DOHH2 (cell line): ENCODE data around the gene TUSC7.

Source experiments
- H3F3A ChIP-seq: fragments of 200-600 bp; sonication (generic), shearing (Covaris generic); 2 replicates; pipeline ENCODE4 v1.6.0; 2016; ENCODE audit warnings: antibody characterized with exemption, mild to moderate bottlenecking; ENCODE audit not compliant: control insufficient read depth, insufficient read depth
- H3K27ac ChIP-seq: fragments of 200-600 bp; sonication (generic); 2 replicates; pipeline ENCODE4 v1.5.1; 2014; ENCODE audit warnings: low read depth, mild to moderate bottlenecking, low read length, moderate library complexity
- H3K27me3 ChIP-seq: fragments of 200-600 bp; sonication (generic); 2 replicates; pipeline ENCODE4 v1.6.1; 2014; ENCODE audit warnings: mild to moderate bottlenecking, low read length, mixed read lengths; ENCODE audit not compliant: control insufficient read depth
- H3K36me3 ChIP-seq: fragments of 200-600 bp; sonication (generic); 2 replicates; pipeline ENCODE4 v1.6.1; 2014; ENCODE audit warnings: mild to moderate bottlenecking, low read length, moderate library complexity, mixed read lengths; ENCODE audit not compliant: control insufficient read depth
- H3K4me1 ChIP-seq: fragments of 200-600 bp; sonication (generic); 2 replicates; pipeline ENCODE4 v1.6.1; 2014; ENCODE audit warnings: mild to moderate bottlenecking, low read length, mixed read lengths; ENCODE audit not compliant: control insufficient read depth
- H3K4me2 ChIP-seq: fragments of 200-600 bp; sonication (generic); 2 replicates; pipeline ENCODE4 v1.6.0; 2014; ENCODE audit warnings: mild to moderate bottlenecking, low read length, moderate library complexity
- H3K4me3 ChIP-seq: fragments of 200-600 bp; sonication (generic); 2 replicates; pipeline ENCODE4 v1.5.1; 2014; ENCODE audit warnings: mild to moderate bottlenecking, low read length, mixed read lengths
- H3K79me2 ChIP-seq: fragments of 200-600 bp; sonication (generic); 2 replicates; pipeline ENCODE4 v1.6.1; 2014; ENCODE audit warnings: mild to moderate bottlenecking, low read length, mixed read lengths; ENCODE audit not compliant: control insufficient read depth
- H3K9me2 ChIP-seq: fragments of 200-600 bp; sonication (generic); replicated peaks from 2 replicates; pipeline ENCODE4 v1.6.1; 2014; ENCODE audit warnings: mild to moderate bottlenecking, low read length, mixed read lengths; ENCODE audit not compliant: control insufficient read depth
- H3K9me3 ChIP-seq: fragments of 200-600 bp; sonication (generic); 2 replicates; pipeline ENCODE4 v1.6.1; 2014; ENCODE audit warnings: antibody characterized with exemption, low read length, mixed read lengths; ENCODE audit not compliant: control insufficient read depth, insufficient read depth
- H4K20me1 ChIP-seq: fragments of 200-600 bp; sonication (generic); 2 replicates; pipeline ENCODE4 v1.6.0; 2014; ENCODE audit warnings: low read depth, mild to moderate bottlenecking, antibody characterized with exemption, low read length, moderate library complexity; ENCODE audit not compliant: control insufficient read depth, insufficient read depth
- CTCF ChIP-seq: fragments of 200-600 bp; sonication (generic); IDR thresholded peaks from one replicate; pipeline ENCODE4 v1.5.1; 2014; ENCODE audit warnings: antibody characterized with exemption, mild to moderate bottlenecking, low read depth, low read length; ENCODE audit not compliant: poor library complexity, severe bottlenecking
- EZH2phosphoT487 ChIP-seq: fragments of 200-600 bp; sonication (generic); IDR thresholded peaks from 2 replicates; pipeline ENCODE4 v1.6.1; 2017; ENCODE audit warnings: borderline replicate concordance, mild to moderate bottlenecking, antibody characterized with exemption, low read length, moderate library complexity, mixed read lengths

TUSC7 gene

GRCh38 chr3:116667324-116667723 is 42.3 kb upstream of the TUSC7 start:
- Histone ChIP-seq H3K27me3 (no peaks in the 10 kb centered on the region), H3K36me3 (no peaks in the 10 kb centered on the region), H3K4me2 (no peak overlapping the region), H3F3A (no peaks in the 10 kb centered on the region), H3K79me2 (no peaks in the 10 kb centered on the region), H3K27ac (no peak overlapping the region), H3K4me3 (no peak overlapping the region), H3K9me2 (no peaks in the 10 kb centered on the region), H4K20me1 (no peaks in the 10 kb centered on the region), H3K9me3 (no peaks in the 10 kb centered on the region), H3K4me1 (no peaks in the 10 kb centered on the region)
- TF ChIP-seq CTCF (no peak), EZH2phosphoT487 (no peak)

GRCh38 chr3:116667791-116668190 is 41.8 kb upstream of the TUSC7 start:
- no peaks in the 10 kb centered on the region for H3K9me3 ChIP-seq
- no peak overlapping the region for H3K4me2 ChIP-seq
- no peaks in the 10 kb centered on the region for H3K9me2 ChIP-seq
- H3K27ac ChIP-seq = no peak overlapping the region
- no peaks in the 10 kb centered on the region for H3K27me3 ChIP-seq
- TF ChIP-seq CTCF (no peak), EZH2phosphoT487 (no peak)
- no peaks in the 10 kb centered on the region for H3K4me1 ChIP-seq
- H3F3A ChIP-seq = no peaks in the 10 kb centered on the region
- no peak overlapping the region for H3K4me3 ChIP-seq
- no peaks in the 10 kb centered on the region for H3K36me3 ChIP-seq
- no peaks in the 10 kb centered on the region for H4K20me1 ChIP-seq
- H3K79me2 ChIP-seq = no peaks in the 10 kb centered on the region

DNA sequence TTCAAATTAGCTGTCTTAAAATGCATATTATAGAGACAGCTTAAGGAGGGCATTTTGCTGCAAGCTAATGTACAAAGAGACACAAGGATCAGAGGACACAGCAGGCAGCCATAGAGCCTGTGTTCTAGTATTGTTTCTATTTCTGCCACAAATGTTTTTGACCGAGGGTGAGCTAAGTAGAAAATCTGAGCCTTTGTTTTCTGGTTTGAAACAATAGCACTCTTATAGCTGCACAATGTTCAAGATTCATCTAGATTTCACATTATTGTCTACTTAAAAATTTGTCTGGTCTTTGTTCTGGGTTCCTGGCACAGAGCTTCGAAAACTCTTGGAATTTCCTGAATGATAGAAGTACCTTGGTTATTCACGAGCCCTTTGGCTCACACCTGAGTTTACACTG is 40.0 kb upstream of the TUSC7 start:
- Histone ChIP-seq H3F3A (no peaks in the 10 kb centered on the region), H3K79me2 (no peaks in the 10 kb centered on the region), H3K4me3 (no peak overlapping the region), H3K36me3 (no peaks in the 10 kb centered on the region), H3K9me3 (no peaks in the 10 kb centered on the region), H3K4me1 (no peaks in the 10 kb centered on the region), H3K27ac (no peak overlapping the region), H3K27me3 (no peaks in the 10 kb centered on the region), H3K9me2 (no peaks in the 10 kb centered on the region), H3K4me2 (no peak overlapping the region), H4K20me1 (no peaks in the 10 kb centered on the region)
- no peak for TF ChIP-seq EZH2phosphoT487

GRCh38 chr3:116671151-116671550 is 38.4 kb upstream of the TUSC7 start:
- no peaks in the 10 kb centered on the region for H3K9me3 ChIP-seq
- H3K4me2 ChIP-seq = no peak overlapping the region
- no peaks in the 10 kb centered on the region for H3K79me2 ChIP-seq
- H3K27me3 ChIP-seq = no peaks in the 10 kb centered on the region
- no peaks in the 10 kb centered on the region for H4K20me1 ChIP-seq
- TF ChIP-seq EZH2phosphoT487 (no peak), CTCF (no peak)
- no peaks in the 10 kb centered on the region for H3K36me3 ChIP-seq
- H3K4me3 ChIP-seq = no peak overlapping the region
- H3K4me1 ChIP-seq = no peaks in the 10 kb centered on the region
- H3F3A ChIP-seq = no peaks in the 10 kb centered on the region
- no peaks in the 10 kb centered on the region for H3K9me2 ChIP-seq
- no peak overlapping the region for H3K27ac ChIP-seq
